H1 (cell line): Measurements from ENCODE around the gene CA14. TPM values are rescaled to one million over a fixed set of nuclear protein-coding genes. Genes with fewer than 3 reads are reported as not detected.

Experiments used
- KDM4A ChIP-seq: IDR thresholded peaks from one replicate; pipeline ENCODE4 v1.7.1; 2012; ENCODE audit warnings: low read depth, mild to moderate bottlenecking, moderate library complexity, low read length, inconsistent platforms; ENCODE audit not compliant: severe bottlenecking
- SAP30 ChIP-seq: fragments of 300-600 bp; sonication (generic); IDR thresholded peaks from 2 replicates; pipeline ENCODE4 v1.7.1; 2012; ENCODE audit warnings: low read length, moderate library complexity, mild to moderate bottlenecking, inconsistent platforms; ENCODE audit not compliant: insufficient read depth, insufficient replicate concordance
- SIX5 ChIP-seq: IDR thresholded peaks from 2 replicates; pipeline ENCODE4 v1.6.1; 2011; ENCODE audit warnings: mild to moderate bottlenecking, low read depth, low read length
- SP1 ChIP-seq: IDR thresholded peaks from 2 replicates; pipeline ENCODE4 v1.6.1; 2011; ENCODE audit warnings: low read depth, low read length
- TBP ChIP-seq: IDR thresholded peaks from 2 replicates; pipeline ENCODE4 v1.6.1; 2011; ENCODE audit warnings: low read depth, low read length, improper control_type of control experiment
- polyA plus RNA-seq, 7 experiments: library from polyadenylated mRNA; depleted of rRNA in 3 of 7; stranded (reverse) in 5 of 7; unstranded in 2 of 7; fragments of >200 nt in 5 of 7; fragments of 200-250 nt in 2 of 7; gene quantifications; 1 replicate in 5 of 7; 2 replicates in 1 of 7; 4 replicates in 1 of 7; pipeline versions ENCODE4 v1.2.1 to v1.2.3, GENCODE V29; 2011 to 2013; ENCODE audit warnings: missing spikeins in 2 of 7, mixed read lengths in 2 of 7
- total RNA-seq: library from RNA; stranded (reverse); fragmentation: NEBNext Ultra II Directional; extraction: Animal tissue kit (Norgen Biotek cat#: 25700); gene quantifications from 2 replicates; pipeline ENCODE4 v1.2.1, GENCODE V29; 2021
- TF ChIP-seq, protein P1 (sequence below): IDR thresholded peaks from 2 replicates; pipeline ENCODE4 v1.6.1; 2012; ENCODE audit warnings: low read length, inconsistent platforms

Gene CA14
- total and polyA plus RNA-seq, 2 of the 8 experiments (the other 6 are each of a cell fraction or from before 2014, with no cell fraction given) = 52.3 to 105 TPM

DNA sequence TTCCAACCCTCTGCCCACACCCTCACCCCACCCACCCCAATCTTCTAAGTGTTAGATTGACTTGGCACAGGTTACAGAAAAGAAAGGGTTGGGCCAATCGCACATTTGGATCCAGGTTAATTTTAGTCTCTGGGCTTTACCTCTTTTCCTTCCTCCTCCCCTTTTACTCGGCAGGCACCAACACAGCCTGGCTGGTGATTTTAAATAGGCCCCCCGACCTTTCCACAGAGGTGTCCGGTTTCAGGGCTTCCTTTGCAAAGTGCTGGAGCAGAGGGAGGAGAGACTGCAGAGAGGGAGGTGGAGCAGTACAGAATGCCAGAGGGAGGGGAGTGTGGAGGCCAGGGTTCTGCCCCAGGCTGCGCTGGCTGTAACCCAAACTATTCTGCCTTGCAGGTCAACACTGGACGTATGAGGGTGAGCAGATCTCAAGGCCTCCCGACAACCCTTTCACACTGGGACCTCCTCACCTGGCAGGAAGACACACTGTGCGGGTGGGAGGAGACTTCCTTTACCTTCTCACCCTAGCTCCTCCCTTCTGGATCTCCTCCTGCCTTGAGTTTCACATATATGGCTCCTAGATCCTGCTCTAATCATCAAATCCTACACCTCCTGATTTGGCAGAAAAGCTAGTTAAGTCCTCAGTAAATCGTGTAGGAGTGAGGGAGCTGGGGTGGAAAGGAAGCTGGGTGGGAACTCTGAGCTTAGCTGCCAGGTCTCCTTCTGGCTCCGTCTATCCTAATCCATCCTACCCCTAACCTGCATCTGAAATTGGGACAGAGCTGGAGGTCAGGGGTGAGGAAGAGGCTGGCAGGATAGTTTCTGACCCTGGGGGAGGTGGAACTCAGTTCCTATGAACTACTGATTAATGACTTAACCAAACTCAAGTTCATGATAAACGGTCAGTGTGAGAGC, 2.4 kb downstream of the CA14 start (continued):
- TF ChIP-seq, protein P1, sequence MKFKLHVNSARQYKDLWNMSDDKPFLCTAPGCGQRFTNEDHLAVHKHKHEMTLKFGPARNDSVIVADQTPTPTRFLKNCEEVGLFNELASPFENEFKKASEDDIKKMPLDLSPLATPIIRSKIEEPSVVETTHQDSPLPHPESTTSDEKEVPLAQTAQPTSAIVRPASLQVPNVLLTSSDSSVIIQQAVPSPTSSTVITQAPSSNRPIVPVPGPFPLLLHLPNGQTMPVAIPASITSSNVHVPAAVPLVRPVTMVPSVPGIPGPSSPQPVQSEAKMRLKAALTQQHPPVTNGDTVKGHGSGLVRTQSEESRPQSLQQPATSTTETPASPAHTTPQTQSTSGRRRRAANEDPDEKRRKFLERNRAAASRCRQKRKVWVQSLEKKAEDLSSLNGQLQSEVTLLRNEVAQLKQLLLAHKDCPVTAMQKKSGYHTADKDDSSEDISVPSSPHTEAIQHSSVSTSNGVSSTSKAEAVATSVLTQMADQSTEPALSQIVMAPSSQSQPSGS = no peak
- TF ChIP-seq SP1 (peak; percentile 55; the same call in 1 of the 2 replicates), TBP (peak; percentile 71), SAP30 (peak; percentile 8), SIX5 (peak; percentile 23; the same call in 1 of the 2 replicates), KDM4A (no peak)
